Activated CD4-positive, alpha-beta T cell treated with anti-CD3 and anti-CD28 coated beads, Interleukin-2, amount 50 U/mL, for 1 hour (primary cell): ENCODE data around the gene PDZD2.
"Not testable (repeated sequence)": the region's sequence is repeated elsewhere in the genome, so short reads cannot be mapped to it uniquely, and the experiment has no call there.

Source experiments
- DNase-seq: peaks from one replicate; pipeline ENCODE4 v3.0.0-alpha.2; 2020

PDZD2 gene

GRCh38 chr5:31638748-31639418 is at the start of gene PDZD2:
Gene PDZD2, plus strand, starts transcription at chr5:31639131.
- peak; percentile 60 for DNase-seq

- DNase-seq, result no peak
Measured at GRCh38 chr5:31593665-31594064, 45.3 kb upstream of the PDZD2 start.

GRCh38 chr5:31596354-31596753 is 42.6 kb upstream of the PDZD2 start:
- no peak for DNase-seq

GRCh38 chr5:31598640-31599611 is 40.0 kb upstream of the PDZD2 start:
- no peak for DNase-seq

- not testable (repeated sequence) for DNase-seq
Measured at GRCh38 chr5:31602305-31602704, 36.6 kb upstream of the PDZD2 start.

- DNase-seq, result no peak
Measured at GRCh38 chr5:31604240-31604639, 34.7 kb upstream of the PDZD2 start.

GRCh38 chr5:31604644-31605043 is 34.3 kb upstream of the PDZD2 start:
- no peak for DNase-seq

- DNase-seq, result no peak
Measured at GRCh38 chr5:31605920-31606319, 33.0 kb upstream of the PDZD2 start.

GRCh38 chr5:31607546-31607945 is 31.4 kb upstream of the PDZD2 start:
- no peak for DNase-seq

- no peak for DNase-seq
Measured at GRCh38 chr5:31611002-31611401, 27.9 kb upstream of the PDZD2 start.

- no peak for DNase-seq
Measured at GRCh38 chr5:31613651-31614050, 25.3 kb upstream of the PDZD2 start.

GRCh38 chr5:31614151-31615020 is 24.5 kb upstream of the PDZD2 start:
- no peak for DNase-seq

GRCh38 chr5:31617867-31618266 is 21.1 kb upstream of the PDZD2 start:
- DNase-seq, result no peak

- no peak for DNase-seq
Measured at GRCh38 chr5:31620026-31620425, 18.9 kb upstream of the PDZD2 start.

GRCh38 chr5:31623249-31623648 is 15.7 kb upstream of the PDZD2 start:
- no peak for DNase-seq

- DNase-seq, result no peak
Measured at GRCh38 chr5:31625394-31625793, 13.5 kb upstream of the PDZD2 start.

GRCh38 chr5:31626156-31626555 is 12.8 kb upstream of the PDZD2 start:
- DNase-seq, result no peak

GRCh38 chr5:31626604-31627234 is 12.2 kb upstream of the PDZD2 start:
- DNase-seq, result no peak

- DNase-seq, result no peak
Measured at GRCh38 chr5:31630931-31631330, 8.0 kb upstream of the PDZD2 start.

GRCh38 chr5:31632460-31632859 is 6.5 kb upstream of the PDZD2 start:
- DNase-seq, result no peak

GRCh38 chr5:31635446-31635845 is 3.5 kb upstream of the PDZD2 start:
- DNase-seq, result no peak

- no peak for DNase-seq
Measured at GRCh38 chr5:31637851-31638250, 1.1 kb upstream of the PDZD2 start.

GRCh38 chr5:31638345-31638744 is 586 bp upstream of the PDZD2 start:
- DNase-seq, result no peak
